Activated CD4-positive, CD25-positive, alpha-beta regulatory T cell (primary cell): ENCODE data around the gene SP6.

Source experiments
- DNase-seq, 4 experiments: peaks; one replicate each; lab custom pipeline; 2025; lab: John Stamatoyannopoulos, UW

SP6 gene

GRCh38 chr17:47879776-47880454 is 29.0 kb upstream of the SP6 start:
- DNase-seq, result no peak

DNA sequence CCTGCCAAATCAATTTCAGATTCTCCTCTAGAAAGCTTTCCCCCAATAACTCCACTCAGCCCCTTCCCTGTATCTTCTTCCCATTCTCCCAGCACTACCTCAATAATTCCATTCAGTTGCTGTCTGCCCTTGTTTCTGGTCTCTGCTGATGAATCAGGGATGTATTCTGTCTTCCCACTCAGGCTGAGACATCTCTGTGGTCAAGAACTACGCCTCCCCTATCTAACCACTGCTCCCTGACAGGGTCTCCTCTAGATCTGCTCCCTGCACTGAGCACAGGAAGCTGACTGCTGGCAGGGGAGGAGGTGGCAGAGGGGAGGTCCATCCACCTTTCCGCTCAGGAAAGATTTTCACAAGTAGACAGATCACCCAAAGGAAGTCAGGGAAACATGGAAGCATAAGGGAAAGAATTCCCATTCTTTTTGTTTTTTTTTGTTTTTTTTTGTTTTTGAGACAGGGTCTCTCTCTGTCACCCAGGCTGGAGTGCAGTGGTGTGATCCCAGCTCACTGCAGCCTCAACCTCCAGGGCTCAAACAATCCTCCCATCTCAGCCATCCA is 28.1 kb upstream of the SP6 start:
- DNase-seq, result no peak

DNA sequence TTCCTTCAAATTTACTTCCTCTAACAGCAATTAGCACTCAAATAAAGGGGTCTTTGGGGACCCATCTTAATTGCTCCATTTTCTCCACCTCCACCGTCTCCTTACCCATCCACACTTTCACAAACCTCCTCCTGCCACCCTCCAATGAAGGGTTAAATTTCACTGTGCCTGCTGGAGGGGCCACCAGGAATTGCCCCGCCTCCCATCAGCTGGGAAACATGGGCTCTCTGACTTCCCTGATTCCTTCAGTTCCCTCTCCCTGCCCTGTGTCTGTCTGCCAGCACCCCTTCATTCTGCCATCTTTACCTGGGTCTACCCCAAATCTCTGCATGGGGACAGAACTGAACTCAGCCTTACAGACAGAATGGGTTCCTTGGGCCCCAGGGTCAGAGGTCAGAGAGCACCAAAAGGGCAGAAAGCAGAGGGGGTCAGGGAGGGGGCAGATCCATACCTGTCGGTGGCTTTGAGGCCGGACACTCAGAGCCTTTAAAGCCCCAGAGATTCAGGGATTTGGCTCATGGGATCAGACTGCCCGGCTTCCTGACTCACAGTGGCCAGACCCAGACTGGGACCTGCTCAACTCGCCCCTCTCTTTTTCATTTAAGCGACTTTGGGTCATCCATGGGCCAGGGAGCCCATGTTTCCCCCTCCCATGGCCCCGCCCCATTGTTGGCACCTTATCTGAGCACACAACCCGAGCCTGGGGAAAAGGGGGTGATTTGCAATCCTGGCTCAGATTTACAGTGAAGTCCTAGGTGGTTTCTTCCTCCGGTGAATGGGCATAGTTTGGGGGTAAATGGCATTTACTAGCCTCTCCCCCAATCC is 27.5 kb upstream of the SP6 start:
- no peak for DNase-seq

DNA sequence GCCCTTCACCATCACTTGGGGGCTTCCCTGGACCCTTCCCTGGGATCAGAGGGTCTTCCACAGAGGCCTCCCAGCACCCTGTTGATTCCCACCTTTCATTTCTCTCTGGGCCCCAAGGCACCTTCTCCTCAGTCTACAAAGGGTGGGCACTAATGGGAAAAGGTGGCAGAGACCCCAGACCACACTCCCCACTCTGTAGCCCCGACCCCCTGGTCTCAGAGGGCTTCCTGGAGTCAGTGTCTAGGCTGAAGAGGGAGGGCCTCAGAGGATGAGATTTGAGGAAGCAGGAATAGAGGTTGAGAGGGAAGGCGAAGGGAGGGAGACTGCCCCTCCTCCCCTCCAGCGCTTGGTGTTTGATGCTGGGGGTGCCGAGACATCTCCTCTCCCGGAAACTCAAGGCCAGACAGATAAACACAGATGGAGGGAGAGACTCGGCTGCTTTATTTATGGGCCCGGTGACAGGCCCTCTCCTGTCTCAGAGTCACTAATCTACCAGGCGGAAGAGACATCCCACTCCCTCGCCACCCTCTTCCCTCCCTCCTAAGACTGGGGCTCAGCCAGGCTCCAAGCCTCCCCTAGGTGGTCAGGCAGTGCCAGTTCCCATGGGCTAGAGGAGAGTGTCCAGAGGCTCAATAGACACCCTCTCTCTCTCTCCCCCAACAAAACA is 26.5 kb upstream of the SP6 start:
- no peak for DNase-seq

DNA sequence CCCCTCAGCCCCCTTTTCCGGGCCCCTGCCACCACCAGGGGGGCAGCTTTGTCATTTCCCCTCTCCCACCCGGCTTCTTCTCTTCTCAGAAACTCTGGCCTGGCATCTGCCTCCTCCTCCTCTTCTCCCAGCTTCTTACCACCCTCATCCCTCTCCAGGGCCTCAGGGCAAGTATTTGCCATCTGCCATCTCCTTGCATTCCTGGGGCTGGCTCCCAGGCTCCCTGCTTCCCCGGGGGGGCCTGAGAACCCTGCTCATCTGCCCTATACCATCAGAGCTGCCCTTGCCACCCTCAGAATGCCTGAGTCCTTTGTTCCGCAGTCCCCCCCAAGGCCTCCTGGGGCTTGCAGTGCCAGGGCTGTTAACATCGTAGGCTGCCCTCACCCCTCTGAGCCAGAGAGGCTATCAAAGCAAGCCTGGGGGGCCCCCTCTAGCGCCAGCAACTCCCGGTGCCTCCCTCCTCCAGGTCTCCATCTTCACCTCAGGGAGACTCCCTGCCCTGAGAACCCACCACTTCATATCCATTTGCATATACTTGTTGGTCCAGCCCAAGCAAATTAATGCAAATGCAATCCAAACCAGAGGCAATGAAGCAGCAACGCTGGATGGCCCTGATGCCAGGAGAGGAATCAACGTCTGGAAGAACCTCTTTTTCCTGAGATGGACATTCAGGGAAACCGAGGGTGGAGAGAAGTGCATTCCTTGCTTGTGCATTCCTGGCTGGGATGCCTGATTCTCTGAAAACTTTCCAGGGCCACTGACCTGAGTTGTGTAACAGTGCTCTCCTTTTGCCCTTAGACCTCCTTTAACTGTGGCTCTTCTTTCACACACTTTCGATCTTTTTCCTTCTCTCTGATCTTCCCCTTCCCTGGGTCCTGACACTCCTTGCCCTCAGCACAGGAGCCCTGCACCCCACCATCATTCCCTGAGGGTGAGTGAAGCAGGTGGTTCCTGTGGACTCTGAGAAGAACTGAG is 24.3 kb upstream of the SP6 start:
- no peak for DNase-seq

DNA sequence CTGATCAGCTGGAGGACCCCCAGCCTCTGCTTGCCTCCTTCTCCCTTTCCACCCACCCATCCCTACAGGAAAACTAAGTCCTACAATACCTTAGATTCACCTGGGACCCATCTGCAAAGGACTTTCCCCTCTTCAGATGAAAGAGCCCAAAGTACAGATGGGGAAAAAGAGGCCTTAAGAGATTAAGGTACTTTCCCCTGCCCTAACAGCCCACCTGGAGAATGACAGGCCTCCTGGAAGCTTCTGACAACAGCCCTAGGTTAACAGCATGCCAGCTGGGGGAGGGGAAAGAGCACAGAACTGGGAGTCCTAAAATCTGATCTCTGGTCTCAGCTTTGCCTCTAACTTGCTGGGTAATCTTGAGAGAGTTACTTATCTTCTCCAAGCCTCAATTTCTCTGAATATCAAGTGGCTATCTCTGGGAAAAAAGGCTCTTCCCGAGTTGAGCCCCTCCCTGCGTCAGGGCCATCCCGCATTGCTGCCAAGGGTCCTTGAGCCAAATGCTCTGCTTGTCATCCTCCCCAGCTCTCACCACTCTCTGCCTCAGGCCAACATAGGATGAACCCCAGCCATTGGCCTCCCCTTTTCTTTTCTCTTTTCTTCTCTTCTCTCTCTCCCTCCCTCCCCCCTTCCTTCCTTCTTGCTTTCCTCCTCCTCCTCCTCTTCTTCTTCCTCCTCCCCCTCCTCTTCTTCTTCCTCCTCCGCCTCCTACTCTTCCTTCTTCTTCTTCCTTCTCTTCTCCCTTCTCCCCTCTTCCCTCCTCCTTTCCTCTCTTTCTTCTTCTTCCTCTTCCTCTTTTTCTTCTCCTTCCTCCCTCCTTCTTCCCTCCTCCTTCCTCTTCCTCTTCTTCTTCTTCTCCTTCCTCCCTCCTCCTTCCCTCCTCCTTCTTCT is 22.5 kb upstream of the SP6 start:
- DNase-seq, result no peak

DNA sequence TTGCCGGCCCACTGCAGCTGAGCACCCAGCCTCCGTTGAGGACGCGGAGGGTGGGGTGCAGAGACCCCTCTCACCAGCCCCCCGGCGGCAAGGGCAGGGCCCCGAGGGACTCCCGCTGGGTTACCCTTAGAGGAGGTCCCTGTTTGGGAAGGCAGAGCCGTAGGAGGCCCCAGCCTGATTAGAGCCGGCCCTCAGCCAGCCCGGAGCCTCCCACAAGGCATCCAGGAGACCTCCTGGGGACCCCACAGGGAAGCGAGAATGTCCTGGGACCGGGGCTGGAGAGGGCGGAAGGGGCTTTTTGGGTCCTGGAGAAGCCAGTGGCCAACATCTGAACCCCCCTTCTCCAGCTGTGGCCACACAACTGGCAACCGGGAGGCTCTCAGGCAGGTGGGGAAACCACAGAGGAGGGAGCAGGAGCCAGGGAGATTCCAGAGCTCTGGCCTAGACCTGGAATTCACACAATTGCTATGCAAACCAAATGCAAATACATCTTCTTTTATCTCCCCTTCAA is 21.7 kb upstream of the SP6 start:
- DNase-seq, result no peak

DNA sequence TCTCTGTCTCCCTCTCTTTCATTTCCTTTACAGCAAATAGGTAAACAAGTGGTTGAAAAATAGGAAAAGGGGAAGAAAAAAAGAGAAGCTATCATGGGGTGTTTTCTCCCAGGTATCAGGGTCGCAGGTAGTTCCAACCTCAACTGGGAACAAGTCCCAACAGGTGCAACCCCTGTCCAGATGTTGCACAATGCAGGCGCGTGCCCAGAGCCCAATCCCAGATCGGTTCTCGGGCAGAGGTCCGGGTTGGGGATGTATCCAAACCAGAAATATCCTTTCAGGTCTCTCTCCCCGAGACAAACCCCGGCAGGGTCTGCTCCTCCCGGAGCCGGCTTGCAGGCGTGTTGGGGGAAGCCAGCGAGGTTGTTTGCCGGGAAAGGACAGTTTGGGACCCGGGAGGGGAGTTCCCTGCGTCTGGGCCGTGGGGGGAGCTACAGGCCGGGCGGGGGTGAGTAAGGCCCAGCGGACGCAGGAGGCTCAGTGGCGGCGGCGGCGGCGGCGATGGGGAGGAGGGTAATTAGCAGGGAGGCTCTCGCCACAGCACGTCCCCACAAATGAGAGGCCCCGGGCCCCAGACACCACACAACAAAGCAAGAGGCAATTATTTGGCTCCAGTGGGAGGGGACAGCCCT is 21.2 kb upstream of the SP6 start:
- DNase-seq, result no peak

DNA sequence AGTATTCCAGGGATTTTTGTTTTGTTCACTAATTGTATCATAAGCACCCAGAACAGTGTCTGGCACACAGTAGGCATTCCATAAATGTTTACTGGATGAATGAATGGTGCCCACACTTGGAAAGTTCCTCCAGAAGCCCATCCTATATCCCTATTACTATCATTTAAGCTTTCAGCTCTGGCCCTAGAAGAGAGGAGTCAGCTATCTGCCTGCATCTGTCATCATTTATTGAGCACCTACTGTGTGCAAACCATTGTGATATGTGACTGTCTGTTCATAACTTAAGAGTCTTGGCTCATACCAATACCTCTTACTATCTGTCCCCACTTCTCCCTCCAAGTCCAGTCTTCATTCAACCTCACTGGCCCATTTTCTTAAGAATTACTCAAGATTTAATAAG is 20.1 kb upstream of the SP6 start:
- no peak for DNase-seq

GRCh38 chr17:47870056-47870455 is 19.1 kb upstream of the SP6 start:
- no peak for DNase-seq

GRCh38 chr17:47869114-47869513 is 18.2 kb upstream of the SP6 start:
- no peak for DNase-seq

DNA sequence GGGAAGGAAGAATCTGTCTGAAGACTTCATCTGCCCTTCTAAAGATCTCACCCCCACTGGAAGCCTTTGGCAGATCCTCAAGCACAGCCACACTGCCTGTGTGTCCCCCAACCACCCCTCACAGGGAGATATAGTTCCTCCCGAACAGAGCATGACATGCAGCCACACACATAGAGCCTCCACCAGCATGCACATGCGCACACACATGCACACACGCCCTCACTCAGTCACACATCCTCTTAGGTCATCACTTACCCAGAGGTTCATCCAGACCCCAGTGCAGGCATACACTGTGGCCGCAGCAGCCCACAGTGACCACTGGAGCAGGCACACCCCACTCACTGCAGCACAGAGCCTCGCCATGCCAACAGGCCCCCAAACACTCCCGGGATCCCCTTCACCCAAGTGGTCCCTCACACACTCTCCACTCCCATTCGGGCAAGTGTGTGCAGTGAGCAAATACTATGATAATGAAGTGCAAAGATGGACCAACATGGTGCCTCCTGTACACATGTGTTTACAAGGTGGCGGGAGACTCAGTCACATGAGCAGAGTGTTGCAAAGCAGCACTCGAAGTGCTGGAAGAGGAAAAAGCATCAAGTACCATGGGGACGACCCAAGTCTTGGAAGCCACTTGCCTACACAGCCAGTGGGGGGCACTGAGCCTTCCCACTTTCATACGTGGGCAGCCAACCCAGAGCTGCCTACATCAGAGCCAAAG is 17.0 kb upstream of the SP6 start:
- no peak for DNase-seq

GRCh38 chr17:47866941-47867340 is 16.0 kb upstream of the SP6 start:
- DNase-seq, result no peak

GRCh38 chr17:47864791-47865216 is 13.8 kb upstream of the SP6 start:
- DNase-seq, result no peak

- no peak for DNase-seq
Measured at GRCh38 chr17:47862621-47863440, 11.9 kb upstream of the SP6 start.

GRCh38 chr17:47860386-47860785 is 9.4 kb upstream of the SP6 start:
- DNase-seq, result no peak

DNA sequence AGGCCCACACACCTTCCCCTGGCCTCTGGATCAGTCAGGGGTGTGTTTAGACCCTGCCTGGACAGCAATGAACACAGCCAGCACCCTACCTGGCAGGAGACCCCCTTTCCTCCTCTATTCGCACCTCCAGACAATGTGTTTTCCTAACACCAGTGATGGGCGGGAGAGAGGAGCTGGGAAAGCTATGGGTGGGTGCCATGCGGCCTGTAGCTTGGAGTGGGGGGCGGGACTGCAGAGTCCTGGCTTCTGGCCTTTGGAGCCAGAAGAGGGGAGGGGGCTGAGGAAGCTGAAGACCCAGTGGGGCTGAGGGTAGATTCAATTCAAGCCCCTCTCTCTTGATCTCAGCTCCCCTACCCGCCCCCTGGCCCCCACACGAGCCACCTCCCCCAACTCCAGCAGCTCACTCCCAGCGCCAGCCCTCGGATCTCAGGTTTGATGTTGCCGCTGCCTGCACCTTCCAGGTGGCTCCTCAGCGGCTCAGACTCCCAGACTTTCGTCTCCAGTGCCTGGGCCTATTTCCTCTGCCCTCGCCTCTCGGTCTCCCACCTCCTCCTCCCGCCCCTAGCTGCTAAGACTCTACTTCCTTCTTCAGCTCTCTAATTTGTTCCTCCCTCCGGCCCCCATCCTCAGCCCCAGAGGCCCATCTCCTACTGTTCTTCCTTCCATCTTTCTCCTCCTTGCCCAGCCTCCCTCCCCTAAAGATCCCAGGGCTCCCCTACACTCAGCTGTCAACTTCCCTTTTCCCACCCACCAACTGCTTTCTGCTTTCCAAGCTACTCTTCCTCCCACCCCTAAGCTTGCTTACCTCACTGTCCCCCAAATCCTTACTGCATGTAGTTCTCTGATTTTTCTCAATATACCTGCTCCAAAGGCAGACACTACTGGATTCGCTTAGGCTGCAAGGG is 6.8 kb upstream of the SP6 start:
- DNase-seq, result no peak
